GM12878 (cell line): ENCODE results near the gene COL9A1. TPM values are rescaled to one million over a fixed set of nuclear protein-coding genes. Genes with fewer than 3 reads are reported as not detected.

Experiments
- ATAC-seq: fragments of 200-7000 bp; cut with Tn5 transposase; 3 replicates; pipeline ENCODE4 v1.9.1; 2020; ENCODE audit warnings: mild to moderate bottlenecking, moderate library complexity
- BruUV-seq: library from RNA; stranded (reverse); fragments of 400-500 nt; replicated peaks from 2 replicates; lab custom pipeline; 2021; lab: Mats Ljungman, UMichigan
- CTCF ChIA-PET: fragments of 300-600 bp; sonication (Branson Sonifier 250); formaldehyde crosslinking; extraction: SDS; loops from one replicate; lab custom pipeline; 2021; ENCODE audit warnings: inconsistent platforms; lab: Yijun Ruan, JAX
- POLR2A ChIA-PET: fragments of 350-600 bp; formaldehyde crosslinking; extraction: SDS; loops from one replicate; lab custom pipeline; 2021; ENCODE audit warnings: inconsistent platforms; lab: Charles Lee
- RAD21 ChIA-PET: fragments of 300-600 bp; sonication (Branson Sonifier 250); formaldehyde crosslinking; loops from one replicate; lab custom pipeline; 2023; ENCODE audit warnings: antibody characterized with exemption; ENCODE audit not compliant: unreplicated experiment; lab: Charles Lee
- SMC1A ChIA-PET: fragments of 300-600 bp; sonication (Branson Sonifier 250); formaldehyde crosslinking; loops from one replicate; lab custom pipeline; 2023; ENCODE audit not compliant: unreplicated experiment, uncharacterized antibody; lab: Charles Lee
- DNase-seq: peaks from one replicate; pipeline ENCODE4 v3.0.0-alpha.2; 2011; ENCODE audit warnings: low read depth, low spot score
- FAIRE-seq: peaks from 3 replicates; lab custom pipeline; 2011; peaks lifted over from hg19 to GRCh38; lab: Jason Lieb, UNC
- H2AFZ ChIP-seq: 2 replicates; pipeline ENCODE4 v1.6.0; 2011; ENCODE audit warnings: low read depth, low read length, control low read depth; ENCODE audit not compliant: control insufficient read depth
- H3K27ac ChIP-seq: 2 replicates; pipeline ENCODE4 v1.5.1; 2011; ENCODE audit warnings: control low read depth; ENCODE audit not compliant: control insufficient read depth, insufficient read depth
- H3K27me3 ChIP-seq, 2 experiments: replicated peaks in 1 of 2; 2 replicates each; pipeline versions ENCODE4 v1.6.0 to v1.6.1; 2011; ENCODE audit warnings: low read length in 1 of 2; ENCODE audit not compliant: control insufficient read depth in 2 of 2, insufficient read depth in 2 of 2
- H3K36me3 ChIP-seq, 2 experiments: 2 replicates each; pipeline ENCODE4 v1.5.1; 2011; ENCODE audit warnings: low read length in 1 of 2; ENCODE audit not compliant: control insufficient read depth in 2 of 2, insufficient read depth in 2 of 2
- H3K4me1 ChIP-seq: 2 replicates; pipeline ENCODE4 v1.6.1; 2011; ENCODE audit warnings: mild to moderate bottlenecking, low read length, moderate library complexity, mixed read lengths; ENCODE audit not compliant: control insufficient read depth, insufficient read depth
- H3K4me2 ChIP-seq: 2 replicates; pipeline ENCODE4 v1.6.0; 2011; ENCODE audit warnings: control low read depth; ENCODE audit not compliant: control insufficient read depth, insufficient read depth
- H3K4me3 ChIP-seq: fragments of 200-600 bp; sonication (generic); 2 replicates; pipeline ENCODE4 v1.5.1; 2016
- H3K79me2 ChIP-seq: 2 replicates; pipeline ENCODE4 v1.6.0; 2011; ENCODE audit warnings: low read length; ENCODE audit not compliant: control insufficient read depth, insufficient read depth
- H3K9ac ChIP-seq: 2 replicates; pipeline ENCODE4 v1.8.0; 2011; ENCODE audit warnings: low read length, control low read depth, mixed read lengths; ENCODE audit not compliant: control insufficient read depth, insufficient read depth
- H3K9me3 ChIP-seq: replicated peaks from 3 replicates; pipeline ENCODE4 v1.5.1; 2011; ENCODE audit warnings: mild to moderate bottlenecking, low read length; ENCODE audit not compliant: control insufficient read depth, insufficient read depth
- H4K20me1 ChIP-seq: 2 replicates; pipeline ENCODE4 v1.6.0; 2011; ENCODE audit not compliant: control insufficient read depth, insufficient read depth
- CBX3 ChIP-seq: fragments of 200-600 bp; sonication (generic); IDR thresholded peaks from 2 replicates; pipeline ENCODE4 v1.6.1; 2016; ENCODE audit warnings: low read depth, borderline replicate concordance
- CHD2 ChIP-seq: IDR thresholded peaks from 2 replicates; pipeline ENCODE4 v1.6.1; 2011; ENCODE audit warnings: low read depth, low read length, improper control_type of control experiment, borderline replicate concordance
- EP300 ChIP-seq, 2 experiments: fragments of 150-350 bp in 1 of 2; IDR thresholded peaks; 2 replicates each; pipeline ENCODE4 v1.6.1; 2011 to 2012; ENCODE audit warnings: low read depth in 2 of 2, low read length in 2 of 2, borderline replicate concordance in 1 of 2, improper control_type of control experiment in 1 of 2, inconsistent platforms in 1 of 2; ENCODE audit not compliant: control insufficient read depth in 1 of 2
- EZH2 ChIP-seq: IDR thresholded peaks from 2 replicates; pipeline ENCODE4 v1.6.1; 2012; ENCODE audit warnings: low read depth, mild to moderate bottlenecking, control low read depth, inconsistent platforms, low read length, borderline replicate concordance; ENCODE audit not compliant: control insufficient read depth
- FOS ChIP-seq: IDR thresholded peaks from 3 replicates; pipeline ENCODE4 v1.6.1; 2011; ENCODE audit warnings: borderline replicate concordance; ENCODE audit not compliant: insufficient read length; ENCODE audit errors: extremely low read depth
- FOXK2 ChIP-seq: fragments of 450-650 bp; IDR thresholded peaks from 2 replicates; pipeline ENCODE4 v1.6.1; 2017; ENCODE audit warnings: mild to moderate bottlenecking, moderate library complexity
- NFIC ChIP-seq: IDR thresholded peaks from 2 replicates; pipeline ENCODE4 v1.6.1; 2012; ENCODE audit warnings: low read depth, mild to moderate bottlenecking, inconsistent platforms, low read length, moderate library complexity
- POU2F2 ChIP-seq: IDR thresholded peaks from 3 replicates; pipeline ENCODE4 v1.6.1; 2011; ENCODE audit warnings: low read depth, mild to moderate bottlenecking, low read length, borderline replicate concordance
- SMAD1 ChIP-seq: fragments of 450-650 bp; IDR thresholded peaks from 2 replicates; pipeline ENCODE4 v1.6.1; 2018; ENCODE audit warnings: mild to moderate bottlenecking, low read depth; ENCODE audit not compliant: partially characterized antibody
- TARDBP ChIP-seq: IDR thresholded peaks from 2 replicates; pipeline ENCODE4 v1.6.1; 2016; ENCODE audit warnings: borderline replicate concordance
- TBL1XR1 ChIP-seq: IDR thresholded peaks from 2 replicates; pipeline ENCODE4 v1.6.1; 2012; ENCODE audit warnings: low read depth, low read length, improper control_type of control experiment
- ZBED1 ChIP-seq: IDR thresholded peaks from 2 replicates; pipeline ENCODE4 v1.6.1; 2016; ENCODE audit warnings: borderline replicate concordance
- ZSCAN29 ChIP-seq: fragments of 450-650 bp; IDR thresholded peaks from 2 replicates; pipeline ENCODE4 v1.6.1; 2017; ENCODE audit warnings: mild to moderate bottlenecking, moderate library complexity
- ZZZ3 ChIP-seq: IDR thresholded peaks from 2 replicates; pipeline ENCODE4 v1.6.1; 2011; ENCODE audit warnings: low read depth; ENCODE audit not compliant: control insufficient read depth, insufficient read length
- WGBS: methylation state at CpG from one replicate; pipeline ENCODE4 v1.1.6; 2016; ENCODE audit warnings: low lambda C conversion rate; ENCODE audit not compliant: insufficient replicate concordance, insufficient coverage; ENCODE audit errors: missing lambda C conversion rate; 5-methylcytosine and 5-hydroxymethylcytosine counted together
- in situ Hi-C: fragments of 300-500 bp; cut with MboI; formaldehyde crosslinking; loops from 9 replicates; pipeline ENCODE4 v1.14.3; 2018; ENCODE audit warnings: mixed read lengths
- intact Hi-C: fragments of 100-400 bp; cut with micrococcal nuclease; formaldehyde crosslinking; loops from one replicate; pipeline ENCODE4 v1.14.2; 2022; ENCODE audit not compliant: unreplicated experiment
- polyA plus RNA-seq, 11 experiments: library from polyadenylated mRNA; depleted of rRNA in 4 of 11; unstranded in 6 of 11; stranded (reverse) in 5 of 11; fragments of >200 nt; fragmentation: Nextera tagmentation in 4 of 11; fragmentation: Illumina TruSeq in 1 of 11; extraction: Ambion mirVana in 4 of 11; extraction: Trizol in 1 of 11; gene quantifications; 1 replicate in 1 of 11; 2 replicates in 10 of 11; pipeline versions ENCODE4 v1.2.1 to v1.2.3, GENCODE V29; 2011 to 2016; ENCODE audit warnings: inconsistent platforms in 2 of 11, missing spikeins in 2 of 11, low read depth in 1 of 11
- total RNA-seq, 4 experiments: library from RNA; depleted of rRNA in 3 of 4; stranded (reverse); fragments of >200 nt in 3 of 4; fragmentation: Illumina TruSeq in 1 of 4; extraction: Trizol in 1 of 4; gene quantifications; 2 replicates each; pipeline versions ENCODE4 v1.2.1 to v1.2.3, GENCODE V29; 2013 to 2021
- TF ChIP-seq, protein P1 (sequence below): fragments of 450-650 bp; IDR thresholded peaks from 2 replicates; pipeline ENCODE4 v1.6.1; 2017; ENCODE audit warnings: borderline replicate concordance

Gene COL9A1
- total and polyA plus RNA-seq, 10 of the 15 experiments (the other 5 are each of a cell fraction or from before 2014, with no cell fraction given) = not detected

- DNase-seq (no peak), ATAC-seq (no peak), FAIRE-seq (no peak)
- H4K20me1 ChIP-seq = no peaks in the 10 kb centered on the region
- no TSS peak for BruUV-seq
- no peaks in the 10 kb centered on the region for H3K9me3 ChIP-seq
- intact Hi-C loops (no loop called here), in situ Hi-C loops (no loop called here)
- no peak overlapping the region for H3K4me2 ChIP-seq
- H3K27ac ChIP-seq = no peak overlapping the region
- RAD21 ChIA-PET = no interaction called here
- H3K79me2 ChIP-seq = no peaks in the 10 kb centered on the region
- H3K9ac ChIP-seq = no peak overlapping the region
- no peaks in the 10 kb centered on the region for H3K4me1 ChIP-seq
- 54% methylated on average over 7 of the region's 7 CpGs for WGBS
- SMC1A ChIA-PET = interaction anchor here (1.2 kb wide), 1 partner anchor 14 kb away, joined by 3 read pairs; no protein-coding TSS in a partner anchor
- H2AFZ ChIP-seq = no peak overlapping the region
- POLR2A ChIA-PET = no interaction called here
- H3K27me3 ChIP-seq = peaks cover 0 to 7% of the 10 kb centered on the region in 2 experiments; a peak in 2 of 4 replicates
- CTCF ChIA-PET = interaction anchor here (0.7 to 1.4 kb wide), 3 partner anchors 11 to 49 kb away, joined by 3 read pairs; no protein-coding TSS in a partner anchor
- TF ChIP-seq SMAD1 = no peak
- no peaks in the 10 kb centered on the region for H3K36me3 ChIP-seq
- no peak overlapping the region for H3K4me3 ChIP-seq
Measured at GRCh38 chr6:70241991-70242420, 60.9 kb downstream of the COL9A1 start.

DNA sequence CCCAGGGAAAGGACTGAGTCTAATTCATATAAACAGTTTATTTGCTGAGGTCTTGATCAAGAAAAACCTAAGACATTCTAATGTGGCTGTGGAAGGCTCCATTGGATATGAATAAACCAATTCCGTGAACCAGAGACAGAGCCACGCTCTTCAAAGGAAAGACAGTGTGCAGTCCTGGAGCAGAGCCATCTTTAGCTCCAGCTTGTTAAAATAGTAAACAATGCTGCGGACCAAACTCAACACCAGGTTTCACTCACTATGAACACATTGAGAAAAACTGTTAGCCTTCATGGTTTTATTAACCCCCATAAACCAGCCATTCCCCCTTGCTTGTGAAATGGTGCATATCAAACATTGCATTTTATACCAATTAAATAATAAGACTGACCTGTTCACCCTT lies 61.9 kb downstream of the COL9A1 start:
- no peak for ATAC-seq
- no peak overlapping the region for H3K9ac ChIP-seq
- peaks cover 0 to 2% of the 10 kb centered on the region in 2 experiments; a peak in 1 of 4 replicates for H3K27me3 ChIP-seq
- ChIA-PET SMC1A (interaction anchor here (0.6 to 1.2 kb wide), 2 partner anchors 12 kb away, joined by 3 read pairs; no protein-coding TSS in a partner anchor), POLR2A (no interaction called here), CTCF (interaction anchor here (0.9 to 1.7 kb wide), 4 partner anchors 12 to 771 kb away, joined by 3 to 4 read pairs (median 3); partner anchors contain the start of gene COL19A1), RAD21 (interaction anchor here (2.4 kb wide), 1 partner anchor 20 kb away, joined by 7 read pairs; no protein-coding TSS in a partner anchor)
- in situ Hi-C loops (no loop called here), intact Hi-C loops (no loop called here)
- no peak overlapping the region for H3K4me2 ChIP-seq
- no peak for DNase-seq
- BruUV-seq = no TSS peak
- H3K4me1 ChIP-seq = no peaks in the 10 kb centered on the region
- H2AFZ ChIP-seq = no peak overlapping the region
- no peak for FAIRE-seq
- no peaks in the 10 kb centered on the region for H3K9me3 ChIP-seq
- no peaks in the 10 kb centered on the region for H3K79me2 ChIP-seq
- H3K27ac ChIP-seq = no peak overlapping the region
- H4K20me1 ChIP-seq = no peaks in the 10 kb centered on the region
- WGBS = 67% methylated on average over 3 of the region's 3 CpGs
- H3K4me3 ChIP-seq = no peak overlapping the region
- H3K36me3 ChIP-seq = no peaks in the 10 kb centered on the region
- TF ChIP-seq EP300 (IDR thresholded peaks at IDR 0.05; ENCODE audit: borderline replicate concordance in 1 of 2, control insufficient read depth in 1 of 2, low read depth in 2 of 2, low read length in 2 of 2) (no peak), CHD2 (no peak), NFIC (no peak), FOS (no peak), ZZZ3 (no peak), POU2F2 (no peak), EZH2 (no peak), TBL1XR1 (no peak), FOXK2 (no peak), ZSCAN29 (no peak), ZBED1 (no peak), TARDBP (no peak), CBX3 (no peak)
- TF ChIP-seq, protein P1, sequence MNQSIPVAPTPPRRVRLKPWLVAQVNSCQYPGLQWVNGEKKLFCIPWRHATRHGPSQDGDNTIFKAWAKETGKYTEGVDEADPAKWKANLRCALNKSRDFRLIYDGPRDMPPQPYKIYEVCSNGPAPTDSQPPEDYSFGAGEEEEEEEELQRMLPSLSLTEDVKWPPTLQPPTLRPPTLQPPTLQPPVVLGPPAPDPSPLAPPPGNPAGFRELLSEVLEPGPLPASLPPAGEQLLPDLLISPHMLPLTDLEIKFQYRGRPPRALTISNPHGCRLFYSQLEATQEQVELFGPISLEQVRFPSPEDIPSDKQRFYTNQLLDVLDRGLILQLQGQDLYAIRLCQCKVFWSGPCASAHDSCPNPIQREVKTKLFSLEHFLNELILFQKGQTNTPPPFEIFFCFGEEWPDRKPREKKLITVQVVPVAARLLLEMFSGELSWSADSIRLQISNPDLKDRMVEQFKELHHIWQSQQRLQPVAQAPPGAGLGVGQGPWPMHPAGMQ = no peak
